MM.1S (cell line): Measurements from ENCODE around the gene KLK1.
"Not testable (repeated sequence)": the region's sequence is repeated elsewhere in the genome, so short reads cannot be mapped to it uniquely, and the experiment has no call there.

Experiments used
- CTCF ChIP-seq: fragments of 300-600 bp; sonication (generic); IDR thresholded peaks from 2 replicates; pipeline ENCODE4 v1.5.1; 2016; ENCODE audit warnings: antibody characterized with exemption, low read length, mixed read lengths
- EZH2phosphoT487 ChIP-seq: fragments of 300-600 bp; sonication (generic); IDR thresholded peaks from 2 replicates; pipeline ENCODE4 v1.6.1; 2018; ENCODE audit warnings: antibody characterized with exemption, low read length

- not testable (repeated sequence) for TF ChIP-seq EZH2phosphoT487, CTCF
These were observed 39.8 kb downstream of the KLK1 start for GRCh38 chr19:50783848-50784152.
